Suprapubic skin (tissue), 4 donors: ENCODE data around the gene FAM171A2.

Experiments used
- EP300 ChIP-seq: sonication (generic); formaldehyde crosslinking; IDR thresholded peaks from one replicate; pipeline ENCODE4 v1.6.1; 2017; ENCODE audit warnings: antibody characterized with exemption
- POLR2A ChIP-seq, 2 donors: fragments of 450-650 bp; IDR thresholded peaks; one replicate each; pipeline ENCODE4 v1.6.1; 2017; ENCODE audit warnings: antibody characterized with exemption in 2 of 2, mild to moderate bottlenecking in 2 of 2, moderate library complexity in 2 of 2
- POLR2AphosphoS5 ChIP-seq, 3 donors: sonication (generic); formaldehyde crosslinking; IDR thresholded peaks; one replicate each; pipeline ENCODE4 v1.6.1; 2017; ENCODE audit warnings: antibody characterized with exemption in 3 of 3
- TF ChIP-seq, protein P1 (sequence below), 2 donors: fragments of 200-600 bp in 1 of 2; fragments of 450-650 bp in 1 of 2; sonication (generic) in 1 of 2; IDR thresholded peaks; one replicate each; pipeline ENCODE4 v1.5.1; 2016 to 2019; ENCODE audit warnings: antibody characterized with exemption in 2 of 2, mild to moderate bottlenecking in 1 of 2, moderate library complexity in 1 of 2

DNA sequence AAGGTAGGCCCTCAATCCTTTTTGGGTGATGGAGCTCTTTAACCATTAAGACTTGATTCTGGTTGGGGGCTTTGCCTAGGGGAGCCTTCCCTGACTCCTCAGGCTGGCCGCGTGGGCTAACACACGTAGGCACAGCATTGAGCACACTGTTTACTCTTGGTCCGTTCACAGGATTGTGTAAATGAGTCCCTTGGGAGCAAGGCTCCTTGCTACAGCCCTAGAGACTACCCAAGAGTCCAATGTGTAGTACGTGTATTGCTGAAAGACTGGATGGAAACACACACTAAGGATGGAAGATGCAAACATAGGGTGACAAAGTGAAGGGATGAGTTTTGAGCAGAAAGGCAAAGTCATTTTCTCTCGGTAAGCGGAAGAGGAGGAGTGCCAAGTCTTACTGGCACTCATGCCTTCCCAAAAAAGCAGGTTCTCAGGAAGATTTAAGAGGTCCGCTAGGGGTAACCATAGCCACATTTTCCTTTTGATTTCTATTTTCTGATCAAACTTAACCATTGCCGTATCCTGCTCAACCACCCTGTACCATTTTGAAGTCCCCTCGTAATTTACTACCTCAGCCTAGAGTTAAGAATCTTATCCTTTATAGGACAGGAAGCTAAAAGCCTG lies 26.7 kb upstream of the FAM171A2 start:
- TF ChIP-seq POLR2A (IDR thresholded peaks at IDR 0.05), result no peak
- no peak for TF ChIP-seq POLR2AphosphoS5 (IDR thresholded peaks at IDR 0.05)
- TF ChIP-seq, protein P1, sequence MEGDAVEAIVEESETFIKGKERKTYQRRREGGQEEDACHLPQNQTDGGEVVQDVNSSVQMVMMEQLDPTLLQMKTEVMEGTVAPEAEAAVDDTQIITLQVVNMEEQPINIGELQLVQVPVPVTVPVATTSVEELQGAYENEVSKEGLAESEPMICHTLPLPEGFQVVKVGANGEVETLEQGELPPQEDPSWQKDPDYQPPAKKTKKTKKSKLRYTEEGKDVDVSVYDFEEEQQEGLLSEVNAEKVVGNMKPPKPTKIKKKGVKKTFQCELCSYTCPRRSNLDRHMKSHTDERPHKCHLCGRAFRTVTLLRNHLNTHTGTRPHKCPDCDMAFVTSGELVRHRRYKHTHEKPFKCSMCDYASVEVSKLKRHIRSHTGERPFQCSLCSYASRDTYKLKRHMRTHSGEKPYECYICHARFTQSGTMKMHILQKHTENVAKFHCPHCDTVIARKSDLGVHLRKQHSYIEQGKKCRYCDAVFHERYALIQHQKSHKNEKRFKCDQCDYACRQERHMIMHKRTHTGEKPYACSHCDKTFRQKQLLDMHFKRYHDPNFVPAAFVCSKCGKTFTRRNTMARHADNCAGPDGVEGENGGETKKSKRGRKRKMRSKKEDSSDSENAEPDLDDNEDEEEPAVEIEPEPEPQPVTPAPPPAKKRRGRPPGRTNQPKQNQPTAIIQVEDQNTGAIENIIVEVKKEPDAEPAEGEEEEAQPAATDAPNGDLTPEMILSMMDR (IDR thresholded peaks at IDR 0.05), result no peak
- TF ChIP-seq EP300, result no peak
